ENCODE results near the gene CCP110.

- no peak for TF ChIP-seq POLR2A (IDR thresholded peaks at IDR 0.05)
- no peak for TF ChIP-seq CTCF (IDR thresholded peaks at IDR 0.05)
Measured at GRCh38 chr16:19525385-19525723, 1.6 kb downstream of the CCP110 start.
